Activated T-cell treated with anti-CD3 and anti-CD28 coated beads, Interleukin-2, amount 50 U/mL, for 72 hours (primary cell): ENCODE data around the gene SBK1. TPM values are rescaled to one million over a fixed set of nuclear protein-coding genes. Genes with fewer than 3 reads are reported as not detected.
A peak's percentile ranks its signal among the peaks of the same experiment; 100 is the strongest.
"Not testable (repeated sequence)": the region's sequence is repeated elsewhere in the genome, so short reads cannot be mapped to it uniquely, and the experiment has no call there.

ENCODE experiments used
- ATAC-seq, 2 donors: fragments of 150-1000 bp; cut with Tn5 transposase; replicated peaks in 1 of 2; 2 replicates each; pipeline ENCODE4 v1.10.0; 2021; ENCODE audit warnings: moderate library complexity in 2 of 2, mild to moderate bottlenecking in 1 of 2
- DNase-seq, 2 donors: peaks; one replicate each; pipeline ENCODE4 v3.0.0; 2021 to 2022; ENCODE audit warnings: mixed read lengths in 1 of 2
- H3K27ac Mint-ChIP-seq: one replicate; pipeline ENCODE4 v1.8.0; 2022; ENCODE audit warnings: mild to moderate bottlenecking, moderate library complexity, mixed read lengths
- H3K27me3 Mint-ChIP-seq: one replicate; pipeline ENCODE4 v1.8.0; 2022; ENCODE audit warnings: low read depth, mixed read lengths
- H3K36me3 Mint-ChIP-seq, 2 donors: one replicate each; pipeline ENCODE4 v1.8.0; 2022; ENCODE audit warnings: mixed read lengths in 2 of 2, mild to moderate bottlenecking in 1 of 2; ENCODE audit not compliant: insufficient read depth in 2 of 2
- H3K4me1 Mint-ChIP-seq: one replicate; pipeline ENCODE4 v1.8.0; 2022; ENCODE audit warnings: low read depth, mixed read lengths
- H3K4me3 Mint-ChIP-seq, 2 donors: one replicate each; pipeline ENCODE4 v1.8.0; 2022; ENCODE audit warnings: mild to moderate bottlenecking in 2 of 2, mixed read lengths in 2 of 2, moderate library complexity in 2 of 2
- H3K9me3 Mint-ChIP-seq, 2 donors: one replicate each; pipeline ENCODE4 v1.8.0; 2022; ENCODE audit warnings: mixed read lengths in 2 of 2
- total RNA-seq, 2 donors: library from RNA; stranded (reverse); gene quantifications; one replicate each; pipeline ENCODE4 v1.2.3, GENCODE V29; 2022

SBK1 gene
- total RNA-seq, 2 donors from 2014 or later, result 6.2 to 7.0 TPM

DNA sequence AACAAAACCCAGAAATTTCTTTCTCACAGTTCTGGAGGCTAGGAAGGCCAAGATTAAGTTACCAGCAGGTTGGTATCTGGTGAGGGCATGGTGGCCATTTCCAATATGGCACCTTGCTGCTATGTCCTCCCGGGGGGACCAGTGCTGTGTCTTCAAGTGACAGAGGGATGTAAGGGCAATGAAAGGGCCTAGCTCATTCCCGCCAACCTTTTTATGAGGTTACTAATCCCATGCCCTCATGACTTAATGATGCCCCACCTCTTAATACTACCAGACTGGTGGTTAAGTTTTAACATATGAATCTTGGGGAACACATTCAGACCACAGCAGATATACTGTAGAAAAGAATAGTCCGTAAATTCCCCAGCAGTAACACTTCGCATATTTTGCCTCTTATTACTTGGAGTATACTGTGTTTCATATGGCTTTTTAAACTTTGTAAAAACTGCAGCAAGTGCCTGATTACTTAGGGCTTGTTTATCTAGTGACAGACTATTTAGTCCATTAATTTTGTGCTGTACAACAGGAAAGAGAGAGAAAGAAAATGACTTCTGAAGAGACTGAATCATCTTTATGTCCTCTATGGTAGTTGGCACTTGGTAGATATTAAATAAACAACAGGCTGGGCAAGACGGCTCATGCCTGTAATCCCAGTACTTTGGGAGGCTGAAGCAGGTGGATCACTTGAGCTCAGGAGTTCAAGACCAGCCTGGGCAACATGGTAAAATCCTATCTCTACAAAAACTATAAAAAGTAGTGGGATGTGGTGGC, 44.8 kb downstream of the SBK1 start:
- ATAC-seq, H3K36me3 Mint-ChIP-seq, H3K27ac Mint-ChIP-seq, H3K4me1 Mint-ChIP-seq, DNase-seq, H3K4me3 Mint-ChIP-seq, H3K9me3 Mint-ChIP-seq, H3K27me3 Mint-ChIP-seq: not testable (repeated sequence)

- DNase-seq, H3K36me3 Mint-ChIP-seq, H3K4me3 Mint-ChIP-seq, H3K4me1 Mint-ChIP-seq, H3K27me3 Mint-ChIP-seq, H3K9me3 Mint-ChIP-seq, ATAC-seq, H3K27ac Mint-ChIP-seq: not testable (repeated sequence)
Observed at GRCh38 chr16:28338230-28338629, 45.9 kb downstream of the SBK1 start.

DNA sequence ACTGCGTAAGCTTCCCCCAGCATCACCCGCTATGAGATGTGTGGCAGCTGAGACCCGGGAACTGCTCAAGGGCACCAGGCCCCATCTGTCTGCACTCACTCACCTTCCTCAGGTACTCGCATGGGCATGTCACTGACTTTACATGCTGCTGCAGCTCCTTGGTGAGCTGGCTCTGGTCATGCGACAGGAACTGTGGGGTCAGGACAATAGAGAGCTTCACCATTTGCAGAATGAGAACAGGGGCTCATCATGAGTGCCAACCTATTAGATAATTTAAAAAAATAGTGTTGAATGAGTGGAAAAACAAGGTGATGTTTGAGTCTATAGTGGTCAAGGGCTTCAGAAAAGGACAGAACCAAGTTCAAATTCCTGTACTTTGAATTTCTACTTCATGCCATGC, 70.3 kb downstream of the SBK1 start:
- not testable (repeated sequence) for DNase-seq, H3K27ac Mint-ChIP-seq, H3K27me3 Mint-ChIP-seq, H3K36me3 Mint-ChIP-seq, H3K4me1 Mint-ChIP-seq, ATAC-seq, H3K4me3 Mint-ChIP-seq, H3K9me3 Mint-ChIP-seq

DNA sequence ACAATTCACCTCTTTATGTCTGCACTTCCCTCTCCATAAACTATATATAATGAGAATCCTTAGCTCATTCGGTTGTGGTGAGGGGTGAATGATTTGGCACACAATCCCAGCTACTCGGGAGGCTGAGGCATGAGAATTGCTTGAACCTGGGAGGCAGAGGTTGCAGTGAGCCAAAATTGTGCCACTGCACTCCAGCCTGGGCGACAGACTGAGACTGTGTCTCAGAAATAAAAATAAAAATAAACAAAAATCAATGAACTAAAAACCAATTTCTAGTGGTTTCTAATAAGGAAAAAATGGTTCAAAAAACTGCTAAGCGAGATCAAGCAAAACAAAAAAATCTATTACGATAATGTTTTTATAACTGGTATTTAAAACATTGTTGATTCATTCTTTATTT, 71.1 kb downstream of the SBK1 start, which contains the start of gene NPIPB6:
Gene NPIPB6 (minus strand): TSS at position 101 of the 400 bp plus-strand sequence. CDS start 686 bp downstream, outside the sequence.
- not testable (repeated sequence) for DNase-seq, ATAC-seq, H3K4me1 Mint-ChIP-seq, H3K4me3 Mint-ChIP-seq, H3K27me3 Mint-ChIP-seq, H3K27ac Mint-ChIP-seq, H3K36me3 Mint-ChIP-seq, H3K9me3 Mint-ChIP-seq

DNA sequence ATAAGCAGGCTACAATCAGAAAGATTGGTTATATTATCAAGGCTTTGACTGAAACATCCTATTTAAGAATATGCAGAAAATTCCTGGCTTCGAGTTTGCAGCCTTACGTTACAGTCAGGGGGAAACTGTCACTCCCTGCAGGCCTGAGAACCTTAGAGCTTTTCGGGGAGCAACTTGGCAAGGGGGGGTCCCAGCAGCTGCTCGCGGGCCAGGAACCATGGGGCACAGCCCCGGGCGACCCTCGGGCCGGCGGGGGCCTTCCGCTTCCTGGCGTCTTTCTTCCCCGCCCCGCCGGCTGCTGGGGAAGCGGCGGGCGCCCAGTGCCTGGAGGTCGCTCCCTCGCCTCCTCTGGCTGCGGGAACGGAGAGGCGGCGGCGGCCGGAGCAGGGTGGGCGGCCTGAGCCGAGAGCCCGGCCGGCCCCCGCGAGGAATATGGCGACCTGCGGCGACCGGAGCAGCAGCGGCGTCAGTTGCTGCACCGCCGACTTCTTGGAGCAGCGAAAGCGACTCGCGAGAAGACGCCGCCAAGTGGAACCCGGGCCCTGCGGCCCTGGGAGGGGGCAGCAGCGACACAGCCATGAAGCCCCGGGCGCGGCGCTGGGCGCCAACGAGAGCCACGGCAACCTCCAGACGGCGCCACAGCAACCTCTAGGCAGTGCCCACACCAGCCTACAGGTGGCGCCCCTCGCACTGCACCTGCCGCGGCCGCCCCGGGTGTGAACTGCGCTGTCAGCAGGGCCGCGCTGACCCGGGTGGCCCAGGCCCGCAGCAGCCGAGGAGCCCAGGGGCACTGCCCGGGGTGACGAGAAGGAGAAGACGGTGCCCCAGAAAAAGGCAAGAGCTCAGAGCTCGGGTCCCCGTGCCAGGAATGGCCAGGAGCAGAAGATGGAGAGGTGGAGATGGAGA, 72.2 kb downstream of the SBK1 start:
- H3K4me3 Mint-ChIP-seq, result peak overlapping the region in 1 of 2 donors; percentile 29
- H3K27me3 Mint-ChIP-seq, H3K36me3 Mint-ChIP-seq, H3K9me3 Mint-ChIP-seq, H3K27ac Mint-ChIP-seq, H3K4me1 Mint-ChIP-seq: not testable (repeated sequence)
- ATAC-seq (peak; percentile 95 to 98), DNase-seq (peak; percentile 2 to 38)

DNA sequence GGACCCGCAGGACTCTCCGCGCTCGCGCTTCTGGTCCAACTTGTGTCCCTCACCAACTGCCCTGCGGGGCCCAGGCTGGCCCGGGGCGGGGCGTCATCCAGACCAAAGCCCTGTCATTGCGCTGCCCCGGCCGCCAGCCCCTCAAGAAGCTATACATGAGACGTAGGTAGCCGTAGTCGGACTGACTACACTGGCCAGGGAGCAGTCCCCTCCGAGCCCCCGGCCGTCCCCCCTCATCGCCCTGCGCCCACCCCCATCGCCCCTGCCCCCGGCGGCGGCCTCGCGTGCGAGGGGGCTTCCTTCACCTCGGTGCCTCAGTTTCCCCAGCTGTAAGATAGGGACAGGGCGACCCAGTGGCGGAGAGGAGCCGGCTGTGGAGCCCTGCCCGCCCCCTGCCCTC, 75.6 kb downstream of the SBK1 start:
- DNase-seq, H3K9me3 Mint-ChIP-seq, H3K27ac Mint-ChIP-seq, H3K4me1 Mint-ChIP-seq, H3K27me3 Mint-ChIP-seq, ATAC-seq, H3K4me3 Mint-ChIP-seq, H3K36me3 Mint-ChIP-seq: not testable (repeated sequence)

Other genes with a start within 250 kb of the SBK1 start
- not detected for gene GSG1L, start 228.8 kb upstream of the SBK1 start, total RNA-seq
- gene XPO6, start 80.6 kb upstream of the SBK1 start, total RNA-seq, result 100 to 1,000 TPM; 276 to 279 TPM
- 1 to 10 TPM; 2.9 to 3.9 TPM for gene NPIPB6, start 71.0 kb downstream of the SBK1 start, total RNA-seq
- 100 to 1,000 TPM in 1 of 2 donors, 10 to 100 TPM in 1; 60.6 to 107 TPM for gene EIF3CL, start 111.3 kb downstream of the SBK1 start, total RNA-seq
- gene NPIPB7, start 179.8 kb downstream of the SBK1 start, total RNA-seq, result under 1 TPM in 1 of 2 donors, not detected in 1; 0.48 TPM
- gene CLN3, start 199.5 kb downstream of the SBK1 start, total RNA-seq, result 10 to 100 TPM; 22.4 to 30.1 TPM
- gene APOBR, start 202.1 kb downstream of the SBK1 start, total RNA-seq, result 1 to 10 TPM; 2.7 to 3.2 TPM
- not detected for gene IL27, start 214.3 kb downstream of the SBK1 start, total RNA-seq
- not detected for gene NUPR1, start 246.4 kb downstream of the SBK1 start, total RNA-seq